ENCODE data around the gene PKD2L1.

DNA sequence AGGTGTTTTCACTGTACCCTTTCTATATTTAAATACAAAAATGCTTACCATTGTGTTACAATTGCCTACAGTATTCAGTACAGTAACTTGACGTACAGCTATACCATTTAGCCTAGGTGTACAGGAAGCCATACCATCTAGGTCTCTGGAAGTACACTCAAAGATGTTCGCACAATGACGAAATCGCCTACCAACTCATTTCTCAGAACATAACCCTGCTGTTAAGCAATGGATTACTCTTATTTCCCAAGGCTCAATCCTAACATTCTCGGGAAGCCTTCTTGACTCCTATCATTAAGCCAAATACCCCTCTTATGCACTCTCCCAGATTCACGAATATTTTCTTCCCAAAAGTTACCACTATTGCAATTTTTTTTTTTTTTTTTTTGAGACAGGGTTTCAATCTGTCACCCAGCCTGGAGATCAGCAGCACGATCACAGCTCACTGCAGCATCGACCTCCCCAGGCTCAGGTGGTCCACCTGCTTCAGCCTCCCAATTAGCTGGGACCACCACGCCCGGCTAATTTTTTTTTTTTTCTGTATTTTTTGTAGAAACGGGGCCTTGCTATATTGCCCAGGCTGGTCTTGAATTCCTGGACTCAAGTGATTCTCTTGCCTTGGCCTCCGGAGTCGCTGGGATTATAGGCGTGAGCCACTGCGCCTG, 64.1 kb downstream of the PKD2L1 start:
- TF ChIP-seq, protein P1, sequence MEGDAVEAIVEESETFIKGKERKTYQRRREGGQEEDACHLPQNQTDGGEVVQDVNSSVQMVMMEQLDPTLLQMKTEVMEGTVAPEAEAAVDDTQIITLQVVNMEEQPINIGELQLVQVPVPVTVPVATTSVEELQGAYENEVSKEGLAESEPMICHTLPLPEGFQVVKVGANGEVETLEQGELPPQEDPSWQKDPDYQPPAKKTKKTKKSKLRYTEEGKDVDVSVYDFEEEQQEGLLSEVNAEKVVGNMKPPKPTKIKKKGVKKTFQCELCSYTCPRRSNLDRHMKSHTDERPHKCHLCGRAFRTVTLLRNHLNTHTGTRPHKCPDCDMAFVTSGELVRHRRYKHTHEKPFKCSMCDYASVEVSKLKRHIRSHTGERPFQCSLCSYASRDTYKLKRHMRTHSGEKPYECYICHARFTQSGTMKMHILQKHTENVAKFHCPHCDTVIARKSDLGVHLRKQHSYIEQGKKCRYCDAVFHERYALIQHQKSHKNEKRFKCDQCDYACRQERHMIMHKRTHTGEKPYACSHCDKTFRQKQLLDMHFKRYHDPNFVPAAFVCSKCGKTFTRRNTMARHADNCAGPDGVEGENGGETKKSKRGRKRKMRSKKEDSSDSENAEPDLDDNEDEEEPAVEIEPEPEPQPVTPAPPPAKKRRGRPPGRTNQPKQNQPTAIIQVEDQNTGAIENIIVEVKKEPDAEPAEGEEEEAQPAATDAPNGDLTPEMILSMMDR (IDR thresholded peaks at IDR 0.05), result no peak
- TF ChIP-seq, protein P2, sequence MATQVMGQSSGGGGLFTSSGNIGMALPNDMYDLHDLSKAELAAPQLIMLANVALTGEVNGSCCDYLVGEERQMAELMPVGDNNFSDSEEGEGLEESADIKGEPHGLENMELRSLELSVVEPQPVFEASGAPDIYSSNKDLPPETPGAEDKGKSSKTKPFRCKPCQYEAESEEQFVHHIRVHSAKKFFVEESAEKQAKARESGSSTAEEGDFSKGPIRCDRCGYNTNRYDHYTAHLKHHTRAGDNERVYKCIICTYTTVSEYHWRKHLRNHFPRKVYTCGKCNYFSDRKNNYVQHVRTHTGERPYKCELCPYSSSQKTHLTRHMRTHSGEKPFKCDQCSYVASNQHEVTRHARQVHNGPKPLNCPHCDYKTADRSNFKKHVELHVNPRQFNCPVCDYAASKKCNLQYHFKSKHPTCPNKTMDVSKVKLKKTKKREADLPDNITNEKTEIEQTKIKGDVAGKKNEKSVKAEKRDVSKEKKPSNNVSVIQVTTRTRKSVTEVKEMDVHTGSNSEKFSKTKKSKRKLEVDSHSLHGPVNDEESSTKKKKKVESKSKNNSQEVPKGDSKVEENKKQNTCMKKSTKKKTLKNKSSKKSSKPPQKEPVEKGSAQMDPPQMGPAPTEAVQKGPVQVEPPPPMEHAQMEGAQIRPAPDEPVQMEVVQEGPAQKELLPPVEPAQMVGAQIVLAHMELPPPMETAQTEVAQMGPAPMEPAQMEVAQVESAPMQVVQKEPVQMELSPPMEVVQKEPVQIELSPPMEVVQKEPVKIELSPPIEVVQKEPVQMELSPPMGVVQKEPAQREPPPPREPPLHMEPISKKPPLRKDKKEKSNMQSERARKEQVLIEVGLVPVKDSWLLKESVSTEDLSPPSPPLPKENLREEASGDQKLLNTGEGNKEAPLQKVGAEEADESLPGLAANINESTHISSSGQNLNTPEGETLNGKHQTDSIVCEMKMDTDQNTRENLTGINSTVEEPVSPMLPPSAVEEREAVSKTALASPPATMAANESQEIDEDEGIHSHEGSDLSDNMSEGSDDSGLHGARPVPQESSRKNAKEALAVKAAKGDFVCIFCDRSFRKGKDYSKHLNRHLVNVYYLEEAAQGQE (IDR thresholded peaks at IDR 0.05; ENCODE audit: insufficient read depth in 1 of 2, low read depth in 2 of 2, low read length in 1 of 2), result no peak
- TF ChIP-seq SIN3A (IDR thresholded peaks at IDR 0.05; ENCODE audit: borderline replicate concordance, insufficient read depth, low read depth, low read length) (no peak), TCF7L2 (IDR thresholded peaks at IDR 0.05; ENCODE audit: low read depth, low read length) (no peak), POLR2AphosphoS5 (IDR thresholded peaks at IDR 0.05; ENCODE audit: low read depth, low read length) (no peak)

Measured in Panc1 (cell line).